Measurements from ENCODE around the gene XIAP. TPM values are rescaled to one million over a fixed set of nuclear protein-coding genes. Genes with fewer than 3 reads are reported as not detected.

Gene XIAP
- total RNA-seq, 6 experiments from 2014 or later = 34.4 to 48.4 (median 38.8) TPM

- Mint-ChIP-seq H3K27me3 (ENCODE audit: insufficient read depth) (no peaks in the 10 kb centered on the region; the same call in none of the 2 replicates), H3K4me1 (ENCODE audit: low read depth) (no peaks in the 10 kb centered on the region), H3K36me3 (ENCODE audit: low read depth) (no peaks in the 10 kb centered on the region), H3K27ac (no peak overlapping the region), H3K9me3 (no peaks in the 10 kb centered on the region), H3K4me3 (no peak overlapping the region)
- TF ChIP-seq, protein P1, sequence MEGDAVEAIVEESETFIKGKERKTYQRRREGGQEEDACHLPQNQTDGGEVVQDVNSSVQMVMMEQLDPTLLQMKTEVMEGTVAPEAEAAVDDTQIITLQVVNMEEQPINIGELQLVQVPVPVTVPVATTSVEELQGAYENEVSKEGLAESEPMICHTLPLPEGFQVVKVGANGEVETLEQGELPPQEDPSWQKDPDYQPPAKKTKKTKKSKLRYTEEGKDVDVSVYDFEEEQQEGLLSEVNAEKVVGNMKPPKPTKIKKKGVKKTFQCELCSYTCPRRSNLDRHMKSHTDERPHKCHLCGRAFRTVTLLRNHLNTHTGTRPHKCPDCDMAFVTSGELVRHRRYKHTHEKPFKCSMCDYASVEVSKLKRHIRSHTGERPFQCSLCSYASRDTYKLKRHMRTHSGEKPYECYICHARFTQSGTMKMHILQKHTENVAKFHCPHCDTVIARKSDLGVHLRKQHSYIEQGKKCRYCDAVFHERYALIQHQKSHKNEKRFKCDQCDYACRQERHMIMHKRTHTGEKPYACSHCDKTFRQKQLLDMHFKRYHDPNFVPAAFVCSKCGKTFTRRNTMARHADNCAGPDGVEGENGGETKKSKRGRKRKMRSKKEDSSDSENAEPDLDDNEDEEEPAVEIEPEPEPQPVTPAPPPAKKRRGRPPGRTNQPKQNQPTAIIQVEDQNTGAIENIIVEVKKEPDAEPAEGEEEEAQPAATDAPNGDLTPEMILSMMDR (IDR thresholded peaks at IDR 0.05) = no peak
- no peak for DNase-seq
These were observed 83.2 kb downstream of the XIAP start for GRCh38 chrX:123943074-123943473.

GRCh38 chrX:123943488-123943887 lies 83.6 kb downstream of the XIAP start:
- no peak overlapping the region for H3K27ac Mint-ChIP-seq
- H3K36me3 Mint-ChIP-seq (ENCODE audit: low read depth) = no peaks in the 10 kb centered on the region
- no peaks in the 10 kb centered on the region for H3K9me3 Mint-ChIP-seq
- TF ChIP-seq, protein P1 (IDR thresholded peaks at IDR 0.05) = no peak
- no peak overlapping the region for H3K4me3 Mint-ChIP-seq
- DNase-seq = no peak
- no peaks in the 10 kb centered on the region for H3K4me1 Mint-ChIP-seq (ENCODE audit: low read depth)
- H3K27me3 Mint-ChIP-seq (ENCODE audit: insufficient read depth) = no peaks in the 10 kb centered on the region; the same call in none of the 2 replicates

DNA sequence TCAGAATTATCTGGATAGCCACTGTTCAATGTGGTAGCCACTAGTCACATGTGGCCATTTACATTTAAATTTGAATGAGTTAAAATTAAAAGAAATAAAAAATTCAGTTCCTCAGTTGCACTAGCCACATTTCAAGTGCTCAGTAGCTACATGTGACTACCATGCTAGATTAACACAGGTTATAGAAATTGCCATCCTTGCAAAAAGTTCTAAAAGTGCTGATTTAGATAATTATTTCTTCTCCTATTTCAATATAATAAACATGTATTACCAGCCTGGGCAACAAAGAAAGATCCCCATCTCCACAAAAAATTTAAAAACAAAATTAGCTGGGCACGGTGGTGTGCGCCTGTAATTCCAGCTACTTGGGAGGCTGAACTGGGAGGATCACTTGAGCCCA lies 90.0 kb downstream of the XIAP start:
- no peaks in the 10 kb centered on the region; the same call in 1 of the 2 replicates for H3K27me3 Mint-ChIP-seq (ENCODE audit: insufficient read depth)
- DNase-seq = no peak
- H3K27ac Mint-ChIP-seq = no peak overlapping the region
- H3K36me3 Mint-ChIP-seq (ENCODE audit: low read depth) = no peaks in the 10 kb centered on the region
- no peaks in the 10 kb centered on the region for H3K9me3 Mint-ChIP-seq
- no peaks in the 10 kb centered on the region for H3K4me1 Mint-ChIP-seq (ENCODE audit: low read depth)
- TF ChIP-seq, protein P1 (IDR thresholded peaks at IDR 0.05) = no peak
- no peak overlapping the region for H3K4me3 Mint-ChIP-seq

GRCh38 chrX:123959281-123960063 lies 99.6 kb downstream of the XIAP start:
- Mint-ChIP-seq H3K27ac (peak overlapping the region; percentile 98), H3K9me3 (no peaks in the 10 kb centered on the region), H3K27me3 (ENCODE audit: insufficient read depth) (peaks cover 3% of the 10 kb centered on the region), H3K36me3 (ENCODE audit: low read depth) (peaks cover 6% of the 10 kb centered on the region; the same call in 1 of the 2 replicates), H3K4me1 (ENCODE audit: low read depth) (peaks cover 22% of the 10 kb centered on the region), H3K4me3 (peak overlapping the region; percentile 93)
- no peak for DNase-seq
- TF ChIP-seq, protein P1 (IDR thresholded peaks at IDR 0.05) = no peak

GRCh38 chrX:123960956-123961267 lies 101.1 kb downstream of the XIAP start:
- peak overlapping the region; percentile 93 for H3K4me3 Mint-ChIP-seq
- H3K27me3 Mint-ChIP-seq (ENCODE audit: insufficient read depth) = peaks cover 3% of the 10 kb centered on the region
- H3K4me1 Mint-ChIP-seq (ENCODE audit: low read depth) = peaks cover 32% of the 10 kb centered on the region
- H3K27ac Mint-ChIP-seq = peak overlapping the region; percentile 98
- no peak for DNase-seq
- H3K36me3 Mint-ChIP-seq (ENCODE audit: low read depth) = peaks cover 6% of the 10 kb centered on the region; the same call in 1 of the 2 replicates
- no peaks in the 10 kb centered on the region for H3K9me3 Mint-ChIP-seq
- TF ChIP-seq, protein P1 (IDR thresholded peaks at IDR 0.05) = no peak

All from HFFc6 (cell line).